ENCODE measurements around the gene SPDYE1. TPM values are rescaled to one million over a fixed set of nuclear protein-coding genes. Genes with fewer than 3 reads are reported as not detected.
"Not testable (repeated sequence)": the region's sequence is repeated elsewhere in the genome, so short reads cannot be mapped to it uniquely, and the experiment has no call there.

Gene SPDYE1
- total RNA-seq, 4 donors from 2014 or later: not detected

DNA sequence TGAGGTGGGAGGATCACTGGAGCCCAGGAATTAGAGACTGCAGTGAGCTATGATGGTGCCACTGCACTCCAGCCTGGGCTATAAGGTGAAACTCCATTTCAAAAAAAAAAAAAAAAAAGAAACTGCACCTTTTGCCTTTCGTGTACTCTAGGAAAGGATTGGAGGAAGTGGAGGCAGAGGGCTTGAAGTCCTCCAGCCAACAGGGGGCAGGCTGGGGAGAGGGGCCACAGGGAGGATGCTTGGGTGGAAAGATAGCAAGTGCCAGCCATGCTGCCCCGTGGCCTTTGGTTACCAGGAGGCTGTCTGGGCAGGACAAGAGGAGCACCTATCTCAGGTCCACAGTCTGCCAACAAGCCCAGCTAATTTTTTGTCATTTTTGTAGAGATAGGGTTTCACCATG, 14.0 kb upstream of the SPDYE1 start:
- peaks cover 0 to 46% (median 0%) of the 10 kb centered on the region in 3 donors for H3K36me3 ChIP-seq
- DNase-seq; intact Hi-C loops (cut with DNase I); H3K9me3 ChIP-seq; H3K27me3 ChIP-seq; H3K4me3 ChIP-seq; H3K27ac ChIP-seq: not testable (repeated sequence)
- 75 to 100% methylated on average over 1 of the region's 2 CpGs for WGBS, 2 donors
- H3K4me1 ChIP-seq: peaks cover 0 to 25% (median 0%) of the 10 kb centered on the region in 3 donors

DNA sequence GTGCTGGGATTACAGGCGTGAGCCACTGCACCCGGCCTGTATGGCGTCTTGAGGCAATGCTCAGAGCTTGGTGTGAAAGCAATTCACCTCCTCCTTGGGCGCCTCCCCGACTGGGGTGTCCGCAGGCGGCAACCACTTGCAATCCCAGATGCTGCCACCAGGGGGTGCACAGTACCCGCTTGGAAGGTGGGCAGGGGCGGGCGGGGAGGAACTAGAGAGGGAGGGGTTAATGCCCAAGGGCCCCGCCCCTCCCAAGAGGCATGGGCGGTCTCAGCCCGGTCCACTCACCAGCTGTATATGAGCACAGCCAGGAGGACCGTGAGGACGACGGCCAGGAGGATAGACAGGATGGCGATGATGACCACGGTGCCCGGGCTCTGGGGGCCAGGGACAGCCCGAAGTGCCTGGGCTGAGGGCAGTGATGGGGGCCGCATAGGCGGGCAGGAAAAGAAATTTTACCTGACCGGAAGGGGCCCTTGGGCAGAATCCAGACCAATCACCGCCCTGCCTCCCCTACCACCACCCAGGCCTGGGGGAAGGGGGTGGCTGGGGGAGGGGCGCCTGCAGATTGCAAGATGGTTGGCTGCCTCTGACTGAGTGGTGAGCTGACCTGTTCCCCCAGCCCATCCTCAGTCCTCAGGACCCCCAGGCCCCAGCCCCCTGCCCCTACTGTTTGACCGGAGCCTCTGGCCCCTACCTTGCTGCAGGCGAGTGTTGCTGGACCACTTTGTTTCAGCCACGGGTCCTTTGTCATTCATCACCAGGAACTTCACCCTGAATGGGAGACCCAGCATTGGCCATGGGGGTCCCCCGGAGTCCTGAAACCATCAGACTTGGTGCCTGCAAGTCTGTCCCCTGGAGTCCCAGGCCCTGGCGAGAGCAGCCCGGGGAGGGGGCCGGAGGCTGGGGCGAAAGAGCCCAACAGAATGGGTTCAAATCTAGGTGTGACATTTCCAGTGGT, 11.5 kb upstream of the SPDYE1 start:
- peak overlapping the region in 3 of 4 donors; percentile 24 to 82 (median 82) for H3K27ac ChIP-seq
- intact Hi-C loops (cut with DNase I); H3K9me3 ChIP-seq; H3K27me3 ChIP-seq; DNase-seq: not testable (repeated sequence)
- H3K4me1 ChIP-seq: peaks cover 0 to 35% (median 0%) of the 10 kb centered on the region in 3 donors
- H3K4me3 ChIP-seq: peak overlapping the region in 3 of 4 donors; percentile 20 to 48 (median 23)
- 0 to 37% methylated on average over 2 to 6 of the region's 33 CpGs for WGBS, 2 donors
- H3K36me3 ChIP-seq: peaks cover 0 to 38% (median 0%) of the 10 kb centered on the region in 3 donors
- TF ChIP-seq, protein P1, sequence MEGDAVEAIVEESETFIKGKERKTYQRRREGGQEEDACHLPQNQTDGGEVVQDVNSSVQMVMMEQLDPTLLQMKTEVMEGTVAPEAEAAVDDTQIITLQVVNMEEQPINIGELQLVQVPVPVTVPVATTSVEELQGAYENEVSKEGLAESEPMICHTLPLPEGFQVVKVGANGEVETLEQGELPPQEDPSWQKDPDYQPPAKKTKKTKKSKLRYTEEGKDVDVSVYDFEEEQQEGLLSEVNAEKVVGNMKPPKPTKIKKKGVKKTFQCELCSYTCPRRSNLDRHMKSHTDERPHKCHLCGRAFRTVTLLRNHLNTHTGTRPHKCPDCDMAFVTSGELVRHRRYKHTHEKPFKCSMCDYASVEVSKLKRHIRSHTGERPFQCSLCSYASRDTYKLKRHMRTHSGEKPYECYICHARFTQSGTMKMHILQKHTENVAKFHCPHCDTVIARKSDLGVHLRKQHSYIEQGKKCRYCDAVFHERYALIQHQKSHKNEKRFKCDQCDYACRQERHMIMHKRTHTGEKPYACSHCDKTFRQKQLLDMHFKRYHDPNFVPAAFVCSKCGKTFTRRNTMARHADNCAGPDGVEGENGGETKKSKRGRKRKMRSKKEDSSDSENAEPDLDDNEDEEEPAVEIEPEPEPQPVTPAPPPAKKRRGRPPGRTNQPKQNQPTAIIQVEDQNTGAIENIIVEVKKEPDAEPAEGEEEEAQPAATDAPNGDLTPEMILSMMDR (IDR thresholded peaks at IDR 0.05): peak in 4 of 6 experiments; percentile 19 to 87 (median 65)

DNA sequence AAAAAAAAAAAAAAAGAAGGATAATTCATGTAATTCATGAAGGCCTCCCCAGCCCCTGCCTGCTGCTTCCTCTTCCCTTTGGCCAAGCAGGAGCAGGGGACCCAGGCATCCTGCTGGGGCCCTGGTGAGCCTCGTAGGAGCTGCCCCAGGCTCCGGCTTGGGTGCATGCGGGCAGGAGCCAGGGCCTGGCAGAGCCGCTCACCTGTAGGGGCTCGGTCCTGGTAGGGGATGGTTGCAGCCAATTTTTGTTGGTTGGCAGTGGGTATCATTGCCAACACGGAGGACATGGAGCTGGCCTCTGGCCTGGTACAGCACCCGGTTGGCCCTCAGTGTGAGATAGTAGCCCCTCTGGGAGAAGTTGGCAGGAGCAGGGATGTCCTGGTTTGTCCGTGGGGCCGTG, 10.2 kb upstream of the SPDYE1 start:
- DNase-seq: not testable (repeated sequence)

DNA sequence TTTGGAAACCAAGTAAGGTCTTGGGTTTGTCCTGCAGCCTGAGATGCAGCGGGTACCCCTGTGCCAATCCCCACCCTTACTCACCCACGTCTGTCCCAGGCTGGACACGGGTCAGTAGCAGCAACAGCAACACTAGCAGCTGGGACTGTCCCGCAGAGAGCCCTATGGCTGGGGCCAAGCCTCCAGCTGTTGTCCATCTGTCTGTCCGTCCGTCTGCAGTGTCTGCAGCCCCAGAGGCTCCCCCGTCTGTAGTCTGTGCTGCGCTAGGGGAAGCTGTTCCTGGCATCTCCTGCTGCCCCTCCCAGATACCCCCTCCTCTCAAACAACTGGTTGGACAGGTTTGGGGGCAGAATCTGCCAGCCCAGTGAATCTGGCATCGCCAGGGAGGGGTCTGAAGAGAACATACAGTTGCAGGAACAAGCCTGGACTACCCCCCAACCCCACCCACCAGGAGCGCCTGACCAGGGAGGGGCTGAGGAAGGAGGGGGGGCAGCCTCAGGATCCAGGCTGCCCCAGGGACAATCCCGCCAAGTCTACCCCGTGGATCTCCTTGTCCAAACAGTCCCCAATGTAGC, 7.6 kb upstream of the SPDYE1 start:
- 40 to 100% methylated on average over 1 to 7 of the region's 12 CpGs for WGBS, 2 donors
- Histone ChIP-seq H3K4me1 (peaks cover 0 to 48% (median 0%) of the 10 kb centered on the region in 3 donors), H3K27ac (peak overlapping the region; percentile 44 to 82 (median 67)), H3K36me3 (peaks cover 0 to 21% (median 0%) of the 10 kb centered on the region in 3 donors), H3K4me3 (peak overlapping the region; percentile 6 to 42 (median 34))
- intact Hi-C loops (cut with DNase I); DNase-seq; H3K27me3 ChIP-seq; H3K9me3 ChIP-seq: not testable (repeated sequence)

More for the DNA sequence above, 10.2 kb upstream of the SPDYE1 start:
- Histone ChIP-seq H3K36me3 (peaks cover 0 to 31% (median 0%) of the 10 kb centered on the region in 3 donors), H3K4me1 (peaks cover 0 to 41% (median 0%) of the 10 kb centered on the region in 3 donors), H3K27ac (peak overlapping the region in 1 of 4 donors; percentile 82), H3K4me3 (peak overlapping the region in 1 of 4 donors; percentile 39)
- H3K9me3 ChIP-seq; intact Hi-C loops (cut with DNase I); H3K27me3 ChIP-seq: not testable (repeated sequence)
- 60% methylated on average over 1 of the region's 9 CpGs; no CpG with 5 or more reads in 1 of the 2 donors for WGBS, 2 donors

DNA sequence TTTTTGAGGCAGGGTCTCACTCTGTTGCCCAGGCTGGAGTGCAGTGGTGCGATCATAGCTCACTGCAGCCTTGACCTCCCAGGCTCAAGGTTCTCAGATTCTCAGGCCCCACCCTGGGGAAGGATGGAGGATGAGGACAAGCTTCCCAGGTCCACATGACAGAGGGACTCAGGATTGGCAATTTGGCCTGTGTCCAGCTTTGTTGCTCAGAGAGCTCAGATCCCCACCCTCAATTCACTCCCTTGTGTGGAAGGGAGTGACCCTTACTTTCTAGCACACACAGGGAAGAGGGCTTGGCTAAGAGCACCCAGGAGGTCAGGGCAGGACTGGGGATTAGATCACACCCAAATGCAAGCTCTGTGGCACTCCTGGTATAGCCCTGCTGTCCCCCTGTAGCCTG, 6.9 kb upstream of the SPDYE1 start:
- DNase-seq; intact Hi-C loops (cut with DNase I); H3K9me3 ChIP-seq; H3K27me3 ChIP-seq: not testable (repeated sequence)
- 71 to 88% methylated on average over 1 of the region's 1 CpG for WGBS, 2 donors
- peaks cover 0 to 17% (median 0%) of the 10 kb centered on the region in 3 donors for H3K36me3 ChIP-seq
- H3K4me3 ChIP-seq: peak overlapping the region in 1 of 4 donors; percentile 39
- peak overlapping the region in 3 of 4 donors; percentile 11 to 82 (median 77) for H3K27ac ChIP-seq
- peaks cover 0 to 44% (median 0%) of the 10 kb centered on the region in 3 donors for H3K4me1 ChIP-seq

DNA sequence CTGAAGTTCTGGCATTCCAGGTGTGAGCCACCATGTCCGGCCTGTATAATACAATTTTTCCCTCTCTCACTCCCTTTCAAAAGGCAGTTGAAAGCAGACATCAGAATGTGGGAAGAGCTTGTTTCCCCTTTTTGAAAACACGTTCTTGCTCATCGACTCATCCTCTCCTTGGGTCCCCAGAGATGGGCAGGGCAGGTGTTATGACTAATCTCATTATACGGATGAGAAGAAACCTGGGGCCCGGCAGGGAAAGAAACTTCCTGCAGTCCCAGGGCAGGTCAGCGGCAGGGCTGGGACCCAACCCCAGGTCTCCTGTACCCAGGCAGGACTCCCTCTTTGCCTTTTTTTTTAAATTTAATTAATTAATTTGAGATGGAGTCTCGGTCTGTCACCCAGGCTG, 4.8 kb upstream of the SPDYE1 start:
- Histone ChIP-seq H3K27ac (peak overlapping the region; percentile 30 to 86 (median 73)), H3K4me1 (peaks cover 0 to 33% (median 0%) of the 10 kb centered on the region in 3 donors)
- H3K36me3 ChIP-seq; H3K27me3 ChIP-seq; DNase-seq; H3K4me3 ChIP-seq; H3K9me3 ChIP-seq; intact Hi-C loops (cut with DNase I): not testable (repeated sequence)
- WGBS, 2 donors: 83% methylated on average over 1 of the region's 7 CpGs

DNA sequence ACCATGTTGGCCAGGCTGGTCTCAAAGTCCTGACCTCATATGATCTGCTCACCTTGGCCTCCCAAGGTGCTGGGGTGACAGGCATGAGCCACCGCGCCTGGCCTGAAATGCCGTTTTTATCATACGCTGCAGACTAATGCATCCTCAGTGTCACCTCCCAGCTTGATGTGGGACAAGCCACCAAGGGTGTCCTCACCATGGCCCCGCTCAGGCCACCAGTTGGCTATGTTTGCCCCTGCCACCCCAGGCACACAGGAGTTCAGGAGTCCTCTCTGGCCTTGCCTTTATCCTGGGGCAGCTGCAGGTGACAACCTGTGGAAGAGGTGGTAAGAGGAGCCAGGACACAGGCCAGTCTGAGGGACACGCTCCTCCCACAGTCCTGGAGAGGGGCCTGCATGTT, 3.0 kb upstream of the SPDYE1 start:
- H3K27ac ChIP-seq; intact Hi-C loops (cut with DNase I); H3K9me3 ChIP-seq; H3K36me3 ChIP-seq; H3K4me3 ChIP-seq; DNase-seq; H3K27me3 ChIP-seq: not testable (repeated sequence)
- WGBS, 2 donors: 100% methylated on average over 2 of the region's 6 CpGs; no CpG with 5 or more reads in 1 of the 2 donors
- H3K4me1 ChIP-seq: peaks cover 0 to 29% (median 0%) of the 10 kb centered on the region in 3 donors

DNA sequence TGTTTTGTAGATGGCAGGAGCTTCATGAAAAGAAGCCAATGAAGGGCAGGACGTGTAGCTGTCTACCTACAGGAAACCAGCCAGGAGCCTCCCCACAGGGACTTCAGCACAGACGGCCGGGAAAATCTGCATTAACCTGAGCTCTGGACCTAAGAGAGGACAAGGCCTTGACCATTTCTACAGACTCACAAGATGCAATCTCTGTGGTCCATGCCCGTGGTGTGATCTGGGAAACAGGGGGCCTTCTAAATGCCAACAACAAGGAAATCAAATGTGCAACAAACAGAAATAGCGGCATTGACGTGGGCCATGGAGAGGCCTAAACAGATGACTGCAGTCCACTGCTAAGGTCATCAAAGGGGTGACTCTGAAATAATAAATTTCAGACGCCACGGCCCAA, 14.4 kb downstream of the SPDYE1 start:
- WGBS, 2 donors: 72 to 88% methylated on average over 5 of the region's 8 CpGs
- intact Hi-C loops (cut with DNase I); H3K4me3 ChIP-seq; H3K9me3 ChIP-seq; H3K27me3 ChIP-seq; DNase-seq; H3K27ac ChIP-seq; H3K4me1 ChIP-seq: not testable (repeated sequence)
- H3K36me3 ChIP-seq: peaks cover 0 to 67% (median 0%) of the 10 kb centered on the region in 3 donors

DNA sequence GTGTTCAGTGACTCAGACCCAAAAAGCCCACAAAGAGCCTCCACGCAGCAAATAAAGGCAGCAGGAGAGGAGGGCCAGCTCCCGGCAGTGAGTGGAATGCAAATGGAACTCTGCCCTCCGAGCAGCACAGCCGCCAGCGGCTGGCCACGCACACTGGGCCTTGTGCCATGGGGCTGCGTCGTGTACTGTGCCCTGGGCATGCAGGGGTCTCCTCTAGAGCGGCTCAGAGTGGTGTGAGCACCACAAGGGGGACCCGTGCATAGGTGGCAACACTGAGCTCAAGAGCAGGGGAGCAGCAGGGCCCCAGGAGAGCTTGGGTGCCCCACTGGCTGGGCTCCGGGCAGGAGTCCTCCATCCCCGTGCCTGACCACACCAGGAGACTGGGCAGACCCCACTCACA, 17.4 kb downstream of the SPDYE1 start:
- WGBS, 2 donors: no CpG with 5 or more reads among the region's 12 CpGs
- H3K27ac ChIP-seq; H3K4me3 ChIP-seq; intact Hi-C loops (cut with DNase I); H3K27me3 ChIP-seq; DNase-seq; H3K9me3 ChIP-seq: not testable (repeated sequence)
- H3K36me3 ChIP-seq: peaks cover 0 to 47% (median 0%) of the 10 kb centered on the region in 3 donors
- peaks cover 0 to 28% (median 11%) of the 10 kb centered on the region in 3 donors for H3K4me1 ChIP-seq
